Measurements from ENCODE around the gene BACH2. TPM values are rescaled to one million over a fixed set of nuclear protein-coding genes. Genes with fewer than 3 reads are reported as not detected.

The BACH2 gene
- total RNA-seq, 1 experiment from 2014 or later, result 3.3 TPM

GRCh38 chr6:90048206-90048967, 248.3 kb downstream of the BACH2 start:
- POLR2A ChIA-PET, result no interaction called here
- RAD21 ChIA-PET (ENCODE audit: low non-redundant PET in 1 of 2, low total read pairs in 2 of 2, uncharacterized antibody in 2 of 2, unreplicated experiment in 2 of 2), result no interaction called here
- CTCF ChIA-PET, result no interaction called here

More at GRCh38 chr6:90048206-90048967, 248.3 kb downstream of the BACH2 start:
- H2AFZ ChIP-seq (ENCODE audit: low read depth, low read length, poor library complexity, severe bottlenecking), result no peak overlapping the region
- H4K20me1 ChIP-seq (ENCODE audit: insufficient read depth), result no peaks in the 10 kb centered on the region
- intact Hi-C loops (cut with micrococcal nuclease), result no loop called here
- TF ChIP-seq SIN3A (IDR thresholded peaks at IDR 0.05; ENCODE audit: low read depth), result no peak
- TF ChIP-seq ZFX (IDR thresholded peaks at IDR 0.05), result no peak
- TF ChIP-seq CEBPB (IDR thresholded peaks at IDR 0.05; ENCODE audit: low read depth), result no peak
- TF ChIP-seq ATF3 (IDR thresholded peaks at IDR 0.05), result no peak
- no peak for TF ChIP-seq ZBTB33 (IDR thresholded peaks at IDR 0.05; ENCODE audit: extremely low read depth, insufficient replicate concordance, low read length)
- TF ChIP-seq MAX (IDR thresholded peaks at IDR 0.05), result no peak
- no peak for TF ChIP-seq CBX3 (IDR thresholded peaks at IDR 0.05; ENCODE audit: low read depth)
- no peak for TF ChIP-seq JUND (IDR thresholded peaks at IDR 0.05)
- no peak for TF ChIP-seq EZH2phosphoT487 (IDR thresholded peaks at IDR 0.05; ENCODE audit: borderline replicate concordance)
- TF ChIP-seq EZH2 (IDR thresholded peaks at IDR 0.05), result no peak
- TF ChIP-seq TCF7L2 (IDR thresholded peaks at IDR 0.05; ENCODE audit: borderline replicate concordance, extremely low read depth, insufficient read depth, insufficient read length), result no peak
- TF ChIP-seq ELF1 (IDR thresholded peaks at IDR 0.05; ENCODE audit: borderline replicate concordance, low read depth), result no peak
- no peak for TF ChIP-seq ZNF274 (IDR thresholded peaks at IDR 0.05; ENCODE audit: low read depth, low read length)
- TF ChIP-seq RAD21 (IDR thresholded peaks at IDR 0.05; ENCODE audit: low read depth), result no peak
- no peak for TF ChIP-seq CTCF (IDR thresholded peaks at IDR 0.05 in 2 of 3, conservative IDR thresholded peaks at IDR 0.05 in 1 of 3; ENCODE audit: borderline replicate concordance in 1 of 3, insufficient read depth in 1 of 3, low read depth in 2 of 3, low read length in 2 of 3)
- no peak overlapping the region for H3K4me3 ChIP-seq (replicated peaks in 1 of 2; ENCODE audit: low read depth in 1 of 2, low read length in 2 of 2)
- H3K4me2 ChIP-seq (ENCODE audit: low read length), result no peak overlapping the region
- DNase-seq (ENCODE audit: low read depth, low spot score) (no peak), ATAC-seq (no peak)
- no peaks in the 10 kb centered on the region for H3K27me3 ChIP-seq (ENCODE audit: insufficient read depth, low read length)
- H3K36me3 ChIP-seq (ENCODE audit: control insufficient read depth in 1 of 2, insufficient read depth in 2 of 2, low read length in 2 of 2), result no peaks in the 10 kb centered on the region
- BruUV-seq (replicated peaks), result no TSS peak
- H3K9me2 ChIP-seq (ENCODE audit: insufficient read depth), result no peaks in the 10 kb centered on the region
- H3K9ac ChIP-seq (ENCODE audit: low read length), result no peak overlapping the region
- no peaks in the 10 kb centered on the region for H3K9me3 ChIP-seq (ENCODE audit: control insufficient read depth in 1 of 2, insufficient read depth in 1 of 2, low read depth in 1 of 2, low read length in 2 of 2)
- no peaks in the 10 kb centered on the region for H3K4me1 ChIP-seq (ENCODE audit: control insufficient read depth in 1 of 2, insufficient read depth in 2 of 2, low read length in 2 of 2)
- H3K79me2 ChIP-seq (ENCODE audit: insufficient read depth, low read length), result no peaks in the 10 kb centered on the region
- H3K27ac ChIP-seq (ENCODE audit: low read depth, low read length), result no peak overlapping the region

Data from HCT116 (cell line).